ENCODE data around the gene ENAH. TPM values are rescaled to one million over a fixed set of nuclear protein-coding genes. Genes with fewer than 3 reads are reported as not detected.
A peak's percentile ranks its signal among the peaks of the same experiment; 100 is the strongest.

The ENAH gene
- total RNA-seq, 1 donor from 2014 or later, result 434 TPM

GRCh38 chr1:225447650-225448089 lies 205.3 kb downstream of the ENAH start:
- Mint-ChIP-seq H3K4me1 (ENCODE audit: low read depth) (peaks cover 41% of the 10 kb centered on the region), H3K36me3 (ENCODE audit: low read depth) (no peaks in the 10 kb centered on the region), H3K27me3 (ENCODE audit: low read depth) (no peaks in the 10 kb centered on the region), H3K27ac (ENCODE audit: unreplicated experiment) (peak overlapping the region; percentile 79), H3K4me3 (ENCODE audit: unreplicated experiment) (peak overlapping the region; percentile 0), H3K9me3 (ENCODE audit: low read depth) (no peaks in the 10 kb centered on the region)
- peak; percentile 43 for DNase-seq (ENCODE audit: low spot score)
- no peak for TF ChIP-seq CTCF (IDR thresholded peaks at IDR 0.05)

GRCh38 chr1:225446981-225447615 lies 205.8 kb downstream of the ENAH start:
- peak; percentile 56 for DNase-seq (ENCODE audit: low spot score)
- no peak for TF ChIP-seq CTCF (IDR thresholded peaks at IDR 0.05)
- Mint-ChIP-seq H3K4me3 (ENCODE audit: unreplicated experiment) (no peak overlapping the region), H3K9me3 (ENCODE audit: low read depth) (no peaks in the 10 kb centered on the region), H3K27ac (ENCODE audit: unreplicated experiment) (peak overlapping the region; percentile 67), H3K4me1 (ENCODE audit: low read depth) (peaks cover 41% of the 10 kb centered on the region), H3K36me3 (ENCODE audit: low read depth) (no peaks in the 10 kb centered on the region), H3K27me3 (ENCODE audit: low read depth) (no peaks in the 10 kb centered on the region)

- Mint-ChIP-seq H3K9me3 (ENCODE audit: low read depth) (no peaks in the 10 kb centered on the region), H3K27ac (ENCODE audit: unreplicated experiment) (no peak overlapping the region), H3K27me3 (ENCODE audit: low read depth) (no peaks in the 10 kb centered on the region), H3K4me3 (ENCODE audit: unreplicated experiment) (no peak overlapping the region), H3K36me3 (ENCODE audit: low read depth) (no peaks in the 10 kb centered on the region), H3K4me1 (ENCODE audit: low read depth) (peaks cover 42% of the 10 kb centered on the region)
- DNase-seq (ENCODE audit: low spot score), result peak; percentile 35
- TF ChIP-seq CTCF (IDR thresholded peaks at IDR 0.05), result no peak
Observed at GRCh38 chr1:225446595-225446960, 206.3 kb downstream of the ENAH start.

- no peak for TF ChIP-seq CTCF (IDR thresholded peaks at IDR 0.05)
- H3K36me3 Mint-ChIP-seq (ENCODE audit: low read depth), result no peaks in the 10 kb centered on the region
- H3K4me1 Mint-ChIP-seq (ENCODE audit: low read depth), result peaks cover 49% of the 10 kb centered on the region
- H3K27me3 Mint-ChIP-seq (ENCODE audit: low read depth), result no peaks in the 10 kb centered on the region
- no peak overlapping the region for H3K27ac Mint-ChIP-seq (ENCODE audit: unreplicated experiment)
- DNase-seq (ENCODE audit: low spot score), result no peak
- no peaks in the 10 kb centered on the region for H3K9me3 Mint-ChIP-seq (ENCODE audit: low read depth)
- no peak overlapping the region for H3K4me3 Mint-ChIP-seq (ENCODE audit: unreplicated experiment)
Observed at GRCh38 chr1:225445639-225446594, 207.0 kb downstream of the ENAH start.

GRCh38 chr1:225442123-225442505 lies 210.8 kb downstream of the ENAH start:
- Mint-ChIP-seq H3K4me1 (ENCODE audit: low read depth) (peaks cover 35% of the 10 kb centered on the region), H3K27me3 (ENCODE audit: low read depth) (no peaks in the 10 kb centered on the region), H3K4me3 (ENCODE audit: unreplicated experiment) (no peak overlapping the region), H3K9me3 (ENCODE audit: low read depth) (no peaks in the 10 kb centered on the region), H3K27ac (ENCODE audit: unreplicated experiment) (no peak overlapping the region), H3K36me3 (ENCODE audit: low read depth) (no peaks in the 10 kb centered on the region)
- no peak for TF ChIP-seq CTCF (IDR thresholded peaks at IDR 0.05)
- no peak for DNase-seq (ENCODE audit: low spot score)

Data from chondrocyte (in vitro differentiated cells).